HG02970 (cell line): ENCODE data around the gene SYNE1.
"Not testable (repeated sequence)": the region's sequence is repeated elsewhere in the genome, so short reads cannot be mapped to it uniquely, and the experiment has no call there.

Experiments used
- ATAC-seq: cut with Tn5 transposase; IDR thresholded peaks from one replicate; pipeline ENCODE4 v1.9.1; 2021; ENCODE audit warnings: mild to moderate bottlenecking, moderate library complexity, moderate number of reproducible peaks; ENCODE audit not compliant: unreplicated experiment, low FRiP score

SYNE1 gene

DNA sequence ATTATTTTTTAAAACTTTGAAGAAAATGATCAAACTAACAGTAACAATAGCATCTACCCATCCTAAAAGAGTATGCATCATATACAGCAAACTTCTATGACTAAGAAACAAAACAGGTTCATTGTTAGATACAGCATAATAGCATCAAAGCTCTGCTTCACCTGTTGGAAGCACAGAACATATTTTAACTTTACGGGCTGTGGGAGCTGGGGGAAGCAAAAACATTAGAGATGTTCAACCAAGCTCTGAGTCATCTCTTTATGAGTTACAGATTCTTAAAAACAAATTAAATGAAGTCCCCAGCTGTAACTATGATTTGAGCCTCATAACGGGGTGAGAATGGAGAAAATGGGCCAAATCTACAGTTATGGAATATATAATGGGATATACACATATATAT lies 63.4 kb downstream of the SYNE1 start:
- no peak for ATAC-seq

DNA sequence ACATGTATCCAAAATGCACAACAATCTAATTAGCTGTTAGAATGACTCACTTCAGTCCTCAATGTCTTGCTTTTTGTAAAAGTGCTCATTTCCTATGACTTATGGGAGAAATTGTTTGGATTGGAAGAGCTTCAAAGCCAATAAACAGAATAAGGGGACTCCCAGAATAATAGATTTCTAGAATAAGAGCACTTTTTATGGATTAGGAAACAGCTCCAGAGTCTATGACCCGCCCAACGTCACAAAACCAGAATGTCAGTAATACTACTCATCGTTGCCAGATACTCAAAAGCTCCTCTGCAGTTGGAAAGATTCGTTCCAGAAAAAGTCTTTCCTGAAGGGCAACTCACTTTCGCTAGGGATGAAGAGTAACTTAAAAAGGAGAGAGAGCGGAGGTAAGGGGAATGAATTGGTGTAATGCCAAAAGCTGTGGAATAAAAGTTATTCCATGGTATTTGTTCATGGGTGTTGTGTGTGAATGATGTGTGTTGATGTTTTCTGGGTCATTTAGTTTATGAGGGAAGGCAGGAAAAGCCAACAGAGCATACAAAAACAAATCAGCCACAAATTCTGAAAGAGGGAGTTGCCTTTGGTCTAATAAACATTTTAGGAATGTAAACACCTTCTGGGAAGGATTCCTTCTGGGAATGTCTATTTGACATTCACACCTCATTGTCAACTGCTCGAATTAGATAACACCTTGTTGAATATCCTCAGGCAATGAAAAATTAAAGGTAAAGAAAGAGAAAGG lies 64.6 kb downstream of the SYNE1 start:
- ATAC-seq, result no peak

DNA sequence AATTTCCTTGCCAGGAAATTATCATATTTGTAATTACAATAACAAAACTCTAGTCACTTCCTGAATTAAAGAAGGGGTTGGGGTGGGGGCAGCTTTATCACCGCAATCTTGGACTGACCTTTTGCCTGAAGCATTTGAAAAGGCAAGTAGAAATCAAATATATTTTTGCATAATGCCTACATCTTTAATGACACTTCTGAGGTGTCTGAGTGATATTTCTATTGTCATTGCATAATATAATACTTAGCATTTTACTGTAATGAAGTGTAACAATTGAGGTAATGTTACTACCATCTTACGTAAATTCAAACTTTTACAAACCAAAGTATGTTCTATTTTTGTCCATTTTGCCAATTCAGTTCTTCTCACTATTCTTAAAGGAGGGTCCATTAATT lies 65.2 kb downstream of the SYNE1 start:
- ATAC-seq, result no peak

DNA sequence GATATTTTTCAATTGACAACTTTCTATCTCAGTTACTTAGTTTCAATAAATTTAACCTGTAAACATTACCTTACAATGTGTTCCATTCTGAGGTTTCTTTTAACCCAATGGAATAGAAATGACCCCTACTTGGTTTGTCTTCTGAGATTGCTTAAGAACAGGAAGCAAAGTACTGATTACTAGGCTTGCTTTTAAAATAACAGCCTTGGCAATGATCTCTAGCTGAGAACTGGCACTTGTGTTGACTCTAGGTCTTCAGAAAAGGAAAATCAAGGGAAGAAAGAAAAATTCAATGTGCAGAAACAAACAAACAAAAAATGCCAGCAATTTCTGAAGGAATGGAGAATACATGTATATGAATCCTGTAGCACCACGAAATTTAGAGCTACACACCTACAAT lies 66.1 kb downstream of the SYNE1 start:
- ATAC-seq, result no peak

DNA sequence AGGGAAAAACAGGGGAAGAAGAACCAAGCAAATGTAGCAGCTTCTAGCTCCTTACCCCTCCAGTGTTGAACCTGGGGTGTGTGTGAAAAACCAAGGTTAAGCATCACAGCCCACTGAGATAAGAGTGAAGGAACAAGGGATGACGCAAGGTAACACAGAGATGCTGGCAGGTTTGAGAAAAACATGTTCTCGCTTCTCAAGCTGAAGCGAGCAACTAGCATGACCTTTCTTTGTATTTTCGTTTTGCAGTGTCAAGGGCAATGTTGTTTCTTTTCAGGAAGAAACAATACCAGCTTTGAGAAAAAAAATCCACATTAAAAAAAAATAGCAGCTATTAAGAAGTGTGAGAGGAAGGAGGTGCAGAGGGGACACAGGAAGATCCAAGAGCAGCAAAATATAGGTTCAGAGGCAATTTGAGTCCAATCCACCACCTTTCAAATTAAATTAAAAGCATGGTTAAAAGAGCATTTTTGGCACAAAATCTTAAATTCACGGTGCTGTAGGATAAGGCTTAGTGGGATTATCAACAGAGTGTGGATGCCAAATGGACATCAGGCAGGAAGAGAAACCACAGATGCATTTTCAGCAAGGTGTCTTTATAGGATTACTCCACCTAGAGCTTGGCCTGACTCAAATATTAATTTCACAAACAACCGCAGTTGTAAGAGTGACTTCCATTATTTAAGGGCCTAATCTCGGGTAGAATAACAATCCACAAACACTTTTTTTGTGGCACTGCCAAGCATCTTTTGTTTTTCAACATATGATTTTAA lies 70.9 kb downstream of the SYNE1 start:
- ATAC-seq, result no peak

DNA sequence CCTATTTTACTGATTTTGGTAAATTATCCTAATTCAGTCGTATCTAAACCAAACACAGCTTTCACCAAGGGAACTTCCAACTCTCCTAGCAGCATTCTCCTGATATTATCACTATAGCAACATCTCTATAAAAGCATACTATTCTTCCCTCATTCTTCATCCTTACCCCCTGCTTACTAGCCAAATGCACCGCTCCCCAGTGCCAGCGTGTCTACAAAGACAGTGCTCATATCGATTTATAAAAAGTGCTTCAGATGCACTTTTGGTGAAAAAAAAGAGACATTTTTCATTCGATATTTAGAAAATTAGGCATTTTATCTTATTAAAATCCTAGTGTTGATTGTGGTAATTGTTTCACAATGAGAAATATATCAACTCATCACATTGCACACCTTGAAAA lies 74.0 kb downstream of the SYNE1 start:
- ATAC-seq, result no peak

DNA sequence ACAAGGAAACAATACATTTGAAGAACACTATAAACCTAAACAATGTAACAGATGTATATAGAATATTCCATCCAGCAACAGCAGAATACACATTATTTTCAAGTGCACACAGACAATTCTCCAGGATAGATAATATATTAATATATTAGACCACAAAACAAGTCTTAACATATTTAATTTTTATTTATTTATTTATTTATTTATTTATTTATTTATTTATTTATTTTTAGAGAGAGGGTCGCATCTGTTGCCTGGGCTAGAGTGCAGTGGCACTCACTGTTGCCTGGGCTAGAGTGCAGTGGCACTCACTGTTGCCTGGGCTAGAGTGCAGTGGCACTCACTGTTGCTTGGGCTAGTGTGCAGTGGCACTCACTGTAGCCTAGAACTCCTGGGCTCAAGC lies 78.4 kb downstream of the SYNE1 start:
- ATAC-seq, result not testable (repeated sequence)

DNA sequence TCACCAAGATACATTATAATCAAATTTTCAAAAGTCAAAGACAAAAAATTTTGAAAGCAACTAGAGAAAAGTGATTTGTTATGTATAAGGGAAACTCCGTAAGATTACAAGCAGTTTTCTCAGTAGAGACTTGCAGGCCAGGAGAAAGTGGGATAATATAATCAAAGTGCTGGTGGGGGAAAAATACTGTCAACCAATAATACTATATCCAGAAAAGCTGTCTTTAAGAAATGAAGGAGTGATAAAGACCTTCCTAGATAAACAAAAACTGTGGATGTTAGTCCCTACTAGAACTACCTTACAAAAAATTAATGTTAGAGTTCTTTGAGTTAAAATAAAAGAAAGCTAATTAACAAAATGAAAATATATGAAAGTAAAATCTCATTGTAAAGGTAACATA lies 79.7 kb downstream of the SYNE1 start:
- ATAC-seq, result no peak

DNA sequence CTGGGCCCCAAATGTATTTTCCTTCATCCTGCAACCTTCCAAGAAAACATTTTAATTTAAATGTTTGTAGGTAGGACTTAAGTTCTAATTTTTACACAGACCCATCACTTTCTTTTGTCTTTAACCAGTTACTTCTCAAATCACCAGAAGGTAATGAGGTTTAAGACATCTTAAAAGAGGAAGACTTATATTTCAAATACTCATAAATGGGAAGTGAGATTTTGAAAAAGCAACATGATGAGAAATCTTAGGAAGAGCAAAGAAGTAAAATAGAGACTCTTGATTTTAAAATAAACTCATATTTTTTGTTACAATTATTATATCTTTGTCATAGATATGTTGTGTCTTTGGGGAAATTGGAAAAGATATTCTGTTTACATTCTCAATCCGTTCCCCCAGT lies 82.3 kb downstream of the SYNE1 start:
- no peak for ATAC-seq

DNA sequence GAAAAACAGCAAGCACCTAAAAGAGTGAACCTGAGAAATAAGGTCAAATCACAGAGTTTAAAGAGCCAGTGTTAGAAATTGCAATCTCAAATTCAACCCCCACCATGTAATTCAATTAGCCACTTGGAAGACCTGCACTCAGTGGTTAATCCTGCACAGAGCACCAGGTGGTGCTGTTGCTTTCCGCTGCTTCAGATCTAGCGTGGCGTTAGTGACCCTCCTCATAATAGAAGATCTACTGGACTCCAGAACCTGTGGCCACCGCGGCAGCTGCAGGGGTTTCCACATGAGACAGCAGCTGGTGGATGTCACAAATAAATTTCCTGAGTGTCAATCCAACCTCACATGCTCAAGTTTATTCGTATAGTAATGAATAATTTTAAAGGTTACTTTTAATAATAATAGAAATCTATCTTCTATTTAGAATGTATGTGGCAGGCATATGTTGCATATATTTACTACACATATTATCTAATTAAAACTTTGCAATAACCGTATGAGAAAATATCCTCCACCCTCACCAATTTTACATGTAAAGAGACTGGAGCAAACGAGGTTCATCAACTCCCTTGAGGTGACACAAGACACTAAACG lies 84.4 kb downstream of the SYNE1 start:
- ATAC-seq, result peak; percentile 91

DNA sequence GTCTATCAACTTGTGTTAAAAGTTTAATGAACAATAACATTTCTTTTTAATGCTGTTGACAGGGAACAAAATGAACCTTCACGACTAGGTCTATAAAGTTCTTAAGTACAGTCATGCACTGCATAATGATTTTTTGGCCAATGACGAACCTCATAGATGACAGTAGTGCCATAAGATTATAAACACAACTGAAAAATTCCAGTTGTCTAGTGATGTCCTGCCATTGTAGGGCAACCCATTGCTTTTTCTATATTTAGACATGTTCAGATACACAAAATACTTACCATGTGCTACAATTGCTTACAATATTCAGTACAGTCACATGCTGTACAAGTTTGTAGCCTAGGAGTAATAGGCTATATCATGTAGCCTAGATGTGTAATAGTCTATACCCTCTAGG lies 93.6 kb downstream of the SYNE1 start:
- ATAC-seq, result no peak

DNA sequence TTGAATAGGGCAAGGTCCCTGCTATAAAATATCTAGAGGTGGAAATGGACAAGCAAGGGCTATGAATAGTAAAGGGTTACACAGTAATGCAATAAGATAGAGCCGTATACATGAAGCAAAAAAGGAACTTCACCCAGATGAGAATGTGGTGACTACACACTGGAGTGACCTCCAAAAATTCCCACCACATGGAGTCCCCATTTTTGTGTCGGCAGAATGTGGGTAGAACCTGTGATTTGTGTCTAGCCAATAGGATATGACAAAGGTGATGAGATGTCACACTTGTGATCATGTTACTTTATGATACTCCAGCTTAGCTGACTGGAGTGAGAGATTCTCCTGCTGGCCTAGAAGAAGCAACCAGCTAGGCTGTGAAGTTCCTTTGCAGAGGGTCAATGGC lies 96.8 kb downstream of the SYNE1 start:
- ATAC-seq, result no peak

DNA sequence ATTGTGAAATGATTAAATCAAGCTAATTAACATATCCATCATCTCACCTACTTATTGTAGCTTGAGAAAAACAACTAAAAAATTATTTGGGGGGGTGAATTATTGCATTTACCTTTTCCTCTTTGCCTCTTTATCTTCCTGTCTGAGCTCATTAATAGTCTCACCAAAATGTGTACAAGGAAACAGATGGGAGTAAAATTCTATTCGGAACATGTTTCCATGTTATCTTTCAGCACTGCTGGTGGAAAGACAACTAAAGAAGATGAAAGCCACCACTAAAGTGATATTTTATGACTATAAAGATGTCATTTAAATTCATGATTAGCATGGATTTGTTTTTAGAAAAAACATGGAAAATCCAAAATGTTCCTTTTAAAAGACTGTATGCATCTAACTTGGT lies 102.6 kb downstream of the SYNE1 start:
- no peak for ATAC-seq

DNA sequence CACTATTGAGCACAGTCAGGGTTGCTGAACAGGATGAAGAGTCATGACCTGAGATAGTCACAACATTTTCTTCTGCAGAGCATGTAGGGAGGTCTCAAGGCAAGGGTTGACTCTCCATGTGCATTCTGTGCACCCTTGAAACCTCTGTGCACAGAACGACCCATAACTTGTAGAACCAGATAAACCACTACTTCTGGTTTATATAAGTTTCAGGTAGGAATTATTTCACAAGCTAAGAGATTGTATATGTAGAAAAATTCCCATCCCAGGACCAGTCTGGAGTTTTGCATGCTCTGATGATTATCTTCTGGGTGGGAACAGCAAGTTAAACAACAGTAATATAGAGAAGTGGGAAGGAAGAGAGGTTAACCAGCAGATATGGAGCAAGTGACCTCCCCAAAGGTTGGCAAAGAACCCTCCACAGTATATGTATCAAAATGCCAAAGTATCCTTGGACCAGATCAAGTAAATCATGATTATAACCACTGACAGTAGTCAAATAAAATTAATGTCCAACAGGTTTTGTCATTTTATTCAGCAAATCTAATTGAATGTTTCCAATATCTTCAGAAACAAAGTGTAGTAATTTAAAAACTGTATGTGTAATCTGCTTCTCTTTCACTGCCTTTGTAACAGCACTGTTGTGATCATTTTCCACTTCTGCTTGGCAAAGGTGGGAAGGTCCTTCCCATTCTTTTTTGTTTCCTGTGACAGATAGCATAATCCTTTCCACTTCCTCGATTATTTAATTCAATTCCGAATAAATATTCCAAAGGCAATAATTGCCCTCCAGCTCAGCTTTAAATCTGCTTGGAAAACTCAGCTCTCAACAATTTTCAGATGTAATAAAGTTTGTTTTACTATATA lies 104.4 kb downstream of the SYNE1 start:
- ATAC-seq, result no peak

DNA sequence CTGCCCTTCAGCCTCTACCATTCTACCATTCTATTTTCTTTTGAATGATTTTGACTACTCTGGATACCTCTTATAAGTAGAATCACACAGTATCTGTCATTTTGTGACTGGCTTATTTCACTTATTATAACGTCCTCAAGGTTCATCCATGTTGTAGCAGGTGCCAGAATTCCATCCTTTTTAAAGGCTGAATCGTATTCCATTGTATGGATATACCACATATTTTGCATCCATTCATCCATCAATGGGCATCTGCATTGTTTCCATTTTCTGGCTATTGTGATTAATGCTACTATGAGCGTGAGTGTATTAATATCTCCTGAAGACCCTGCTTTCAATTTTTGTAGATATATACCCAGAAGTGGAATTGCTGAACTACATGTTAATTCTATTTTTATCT lies 105.5 kb downstream of the SYNE1 start:
- no peak for ATAC-seq

DNA sequence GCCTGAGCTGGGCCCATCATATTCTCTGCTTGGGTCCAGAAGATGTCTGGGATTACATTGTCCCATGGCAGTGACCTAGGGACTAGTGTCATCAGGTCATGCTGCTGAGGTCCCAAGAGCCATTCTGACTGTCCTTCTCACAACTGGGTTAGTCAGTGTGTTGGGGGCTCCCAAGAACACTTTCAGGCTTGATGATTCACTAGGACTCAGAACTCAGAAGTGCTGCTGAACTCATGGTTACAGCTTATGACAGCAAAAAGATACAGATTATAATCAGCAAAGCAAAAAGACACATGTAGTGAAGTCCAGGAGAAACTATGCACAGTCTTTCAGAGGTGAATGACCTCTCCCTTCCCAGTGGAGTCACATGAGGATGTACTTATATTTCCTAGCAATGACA lies 107.8 kb downstream of the SYNE1 start:
- ATAC-seq, result no peak

DNA sequence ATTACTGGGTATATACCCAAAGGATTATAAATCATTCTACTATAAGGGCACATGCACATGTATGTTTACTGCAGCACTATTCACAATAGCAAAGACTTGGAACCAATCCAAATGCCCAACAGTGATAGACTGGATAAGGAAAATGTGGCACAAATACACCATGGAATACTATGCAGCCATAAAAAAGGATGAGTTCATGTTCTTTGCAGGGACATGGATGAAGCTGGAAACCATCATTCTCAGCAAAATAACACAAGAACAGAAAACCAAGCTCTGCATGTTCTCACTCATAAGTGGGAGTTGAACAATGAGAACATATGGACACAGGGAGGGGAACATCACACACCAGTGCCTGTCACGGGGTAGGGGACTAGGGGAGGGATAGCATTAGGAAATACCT lies 123.0 kb downstream of the SYNE1 start:
- ATAC-seq, result not testable (repeated sequence)

DNA sequence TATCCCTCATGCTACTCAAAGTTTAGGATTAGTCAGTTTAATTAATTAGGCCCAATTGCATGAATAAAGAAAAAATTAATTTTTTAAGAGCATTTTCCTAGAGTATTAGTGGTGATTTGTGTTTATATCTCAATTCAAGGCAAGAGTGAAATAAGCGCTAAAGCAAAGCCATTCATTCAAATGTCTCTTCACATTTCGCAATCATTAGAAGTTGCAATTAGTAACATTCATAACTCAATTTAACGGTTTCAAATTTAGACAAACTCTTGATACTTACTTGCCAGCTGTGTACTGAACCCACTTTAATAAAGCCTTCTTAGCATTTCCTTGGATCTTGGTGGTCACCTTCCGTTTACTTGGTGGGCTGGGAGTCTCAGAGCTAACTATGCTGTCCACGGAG lies 127.2 kb downstream of the SYNE1 start:
- ATAC-seq, result no peak

DNA sequence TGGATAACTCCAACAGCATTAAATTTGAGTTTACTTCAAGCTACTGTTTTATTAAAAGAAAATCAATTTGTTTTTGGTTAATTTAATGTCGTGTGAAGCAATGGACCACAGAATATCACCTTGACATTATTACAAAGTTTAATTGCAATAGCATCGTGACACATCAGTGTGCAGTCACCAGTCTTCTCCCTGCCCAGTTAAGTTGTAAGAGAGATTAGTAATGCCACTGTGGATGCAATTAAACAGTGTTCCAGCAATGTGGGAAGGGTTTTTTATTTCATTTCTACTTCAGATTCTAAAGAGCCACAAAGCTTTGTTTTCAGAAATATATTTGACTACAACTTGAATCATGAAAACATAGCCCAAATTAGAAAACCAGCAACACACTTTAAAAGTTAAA lies 128.7 kb downstream of the SYNE1 start:
- no peak for ATAC-seq

DNA sequence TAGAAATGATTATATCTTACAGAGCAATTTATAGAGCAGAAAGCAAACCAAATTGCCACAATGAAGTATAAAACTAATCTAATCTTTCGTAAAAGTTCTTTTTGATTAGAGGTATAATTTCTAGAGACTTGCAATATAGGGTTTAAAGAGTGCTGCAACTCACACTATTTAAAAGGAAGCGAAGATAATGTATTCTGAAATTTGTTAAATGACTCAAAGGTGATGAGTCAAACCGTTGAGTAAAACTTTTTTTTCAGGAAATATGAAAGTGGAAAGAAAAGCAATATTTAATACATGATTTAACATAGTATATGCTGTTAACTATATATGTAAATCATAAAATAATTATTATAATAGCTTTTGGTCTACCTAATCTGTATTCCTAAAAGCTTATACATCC lies 133.6 kb downstream of the SYNE1 start:
- ATAC-seq, result no peak
